ENCODE results near the gene RRAGA.
A peak's percentile ranks its signal among the peaks of the same experiment; 100 is the strongest.

DNA sequence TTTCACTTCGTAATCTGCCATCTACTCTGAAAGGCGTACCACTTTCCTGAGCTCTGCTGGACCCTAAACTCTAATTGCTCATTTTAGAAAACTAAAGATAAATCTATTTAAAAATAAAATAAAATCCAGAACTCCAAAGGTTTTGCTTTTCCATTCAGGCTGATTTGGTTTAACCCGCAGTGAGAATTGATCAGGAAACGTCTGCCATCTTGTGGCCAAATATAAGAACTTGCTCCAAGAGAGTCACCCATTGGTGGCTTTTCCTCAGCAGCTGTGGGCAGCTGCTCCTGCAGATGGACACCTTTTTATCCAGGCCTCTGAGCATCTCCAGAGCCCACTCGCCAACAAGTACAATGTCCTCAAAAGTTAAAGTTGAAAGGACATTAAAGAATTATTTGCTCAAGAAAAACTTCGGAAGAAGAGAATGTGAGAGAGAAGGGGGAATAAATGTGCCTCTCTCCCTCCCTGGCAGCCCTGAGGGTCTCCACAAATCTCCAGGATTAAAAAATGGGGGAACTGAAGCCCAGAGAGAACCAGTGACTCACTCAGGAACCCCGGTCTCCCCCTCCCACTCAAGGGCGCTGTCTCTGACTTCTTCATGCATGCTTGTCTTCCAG, 20.3 kb upstream of the RRAGA start:
- TF ChIP-seq, protein P1, sequence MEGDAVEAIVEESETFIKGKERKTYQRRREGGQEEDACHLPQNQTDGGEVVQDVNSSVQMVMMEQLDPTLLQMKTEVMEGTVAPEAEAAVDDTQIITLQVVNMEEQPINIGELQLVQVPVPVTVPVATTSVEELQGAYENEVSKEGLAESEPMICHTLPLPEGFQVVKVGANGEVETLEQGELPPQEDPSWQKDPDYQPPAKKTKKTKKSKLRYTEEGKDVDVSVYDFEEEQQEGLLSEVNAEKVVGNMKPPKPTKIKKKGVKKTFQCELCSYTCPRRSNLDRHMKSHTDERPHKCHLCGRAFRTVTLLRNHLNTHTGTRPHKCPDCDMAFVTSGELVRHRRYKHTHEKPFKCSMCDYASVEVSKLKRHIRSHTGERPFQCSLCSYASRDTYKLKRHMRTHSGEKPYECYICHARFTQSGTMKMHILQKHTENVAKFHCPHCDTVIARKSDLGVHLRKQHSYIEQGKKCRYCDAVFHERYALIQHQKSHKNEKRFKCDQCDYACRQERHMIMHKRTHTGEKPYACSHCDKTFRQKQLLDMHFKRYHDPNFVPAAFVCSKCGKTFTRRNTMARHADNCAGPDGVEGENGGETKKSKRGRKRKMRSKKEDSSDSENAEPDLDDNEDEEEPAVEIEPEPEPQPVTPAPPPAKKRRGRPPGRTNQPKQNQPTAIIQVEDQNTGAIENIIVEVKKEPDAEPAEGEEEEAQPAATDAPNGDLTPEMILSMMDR (IDR thresholded peaks at IDR 0.05), result peak; percentile 67 to 82 (median 77)
- TF ChIP-seq POLR2A (IDR thresholded peaks at IDR 0.05), result no peak

Data from right lobe of liver (tissue), 4 donors.